Endodermal cell (in vitro differentiated cells): ENCODE results near the gene ZC3H8. TPM values are rescaled to one million over a fixed set of nuclear protein-coding genes. Genes with fewer than 3 reads are reported as not detected.
A peak's percentile ranks its signal among the peaks of the same experiment; 100 is the strongest.

ENCODE experiments used
- DNase-seq: peaks from one replicate; pipeline ENCODE4 v3.0.0-alpha.2; 2017
- H3K27ac ChIP-seq: 2 replicates; pipeline ENCODE4 v1.5.1; 2013; ENCODE audit warnings: mild to moderate bottlenecking, low read depth, low read length, moderate library complexity
- H3K27me3 ChIP-seq: 2 replicates; pipeline ENCODE4 v1.6.1; 2013; ENCODE audit warnings: mild to moderate bottlenecking, low read length, moderate library complexity; ENCODE audit not compliant: insufficient read depth, control insufficient read depth, poor library complexity, severe bottlenecking
- H3K36me3 ChIP-seq: 2 replicates; pipeline ENCODE4 v1.7.0; 2013; ENCODE audit warnings: mild to moderate bottlenecking, low read length, moderate library complexity; ENCODE audit not compliant: control insufficient read depth, insufficient read depth
- H3K4me1 ChIP-seq: one replicate; pipeline ENCODE4 v1.7.0; 2013; ENCODE audit warnings: low read length; ENCODE audit not compliant: control insufficient read depth, insufficient read depth
- H3K4me3 ChIP-seq: 2 replicates; pipeline ENCODE4 v1.5.1; 2013; ENCODE audit warnings: mild to moderate bottlenecking, low read length, moderate library complexity
- H3K9ac ChIP-seq: 2 replicates; pipeline ENCODE4 v1.6.1; 2013; ENCODE audit warnings: mild to moderate bottlenecking, low read length, moderate library complexity; ENCODE audit not compliant: poor library complexity, severe bottlenecking; ENCODE audit errors: extremely low read depth
- H3K9me3 ChIP-seq: 2 replicates; pipeline ENCODE4 v1.6.1; 2013; ENCODE audit warnings: mild to moderate bottlenecking, low read length, moderate library complexity; ENCODE audit not compliant: control insufficient read depth
- H3K27ac Mint-ChIP-seq: 2 replicates; pipeline ENCODE4 v1.8.0; 2020; ENCODE audit warnings: mixed read lengths
- H3K27me3 Mint-ChIP-seq: 2 replicates; pipeline ENCODE4 v1.8.0; 2021; ENCODE audit warnings: mild to moderate bottlenecking, mixed read lengths; ENCODE audit not compliant: insufficient read depth
- H3K36me3 Mint-ChIP-seq: 2 replicates; pipeline ENCODE4 v1.8.0; 2020; ENCODE audit warnings: low read depth, mixed read lengths
- H3K4me1 Mint-ChIP-seq: 2 replicates; pipeline ENCODE4 v1.8.0; 2020; ENCODE audit warnings: mixed read lengths
- H3K4me3 Mint-ChIP-seq: 2 replicates; pipeline ENCODE4 v1.8.0; 2020; ENCODE audit warnings: mild to moderate bottlenecking, moderate library complexity, mixed read lengths
- H3K9me3 Mint-ChIP-seq: 2 replicates; pipeline ENCODE4 v1.8.0; 2020; ENCODE audit warnings: mild to moderate bottlenecking, mixed read lengths
- WGBS, 2 experiments: methylation state at CpG; one replicate each; pipeline versions ENCODE4 v1.1.5 to v1.1.7; 2013; ENCODE audit warnings: missing lambda C conversion rate in 2 of 2, mixed read lengths in 1 of 2; ENCODE audit not compliant: insufficient coverage in 1 of 2, insufficient read length in 1 of 2; 5-methylcytosine and 5-hydroxymethylcytosine counted together
- total RNA-seq, 2 donors: library from RNA; stranded (reverse); fragmentation: NEBNext Ultra II Directional in 1 of 2; extraction: Animal tissue kit (Norgen Biotek cat#: 25700) in 1 of 2; gene quantifications; 2 replicates in 1 of 2; 3 replicates in 1 of 2; pipeline ENCODE4 v1.2.1, GENCODE V29; 2021
- TF ChIP-seq, protein P1 (sequence below): fragments of 200-600 bp; sonication (generic); conservative IDR thresholded peaks from 2 replicates; pipeline ENCODE4 v1.5.0; 2021; ENCODE audit warnings: antibody characterized with exemption, mild to moderate bottlenecking

ZC3H8 gene
- total RNA-seq, 2 donors from 2014 or later, result 8.3 to 10.6 TPM

DNA sequence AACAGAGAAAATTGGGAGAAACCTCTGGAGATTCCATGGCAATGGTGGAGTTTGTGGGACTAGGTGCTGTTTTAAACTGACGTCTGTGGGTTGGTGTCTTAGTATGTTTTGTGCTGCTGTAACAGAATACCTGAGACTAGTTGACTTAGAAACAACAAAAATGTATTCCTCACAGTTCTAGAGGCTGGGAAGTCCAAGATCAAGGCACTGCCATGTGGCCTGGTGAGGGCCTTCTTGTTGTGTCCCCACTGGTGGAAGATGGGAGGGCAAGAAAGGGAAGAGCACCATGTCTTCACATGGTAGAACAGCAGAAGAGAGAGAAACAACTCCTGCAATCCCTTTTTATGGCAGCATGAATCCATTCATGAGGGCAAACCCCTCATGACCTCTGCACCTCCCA, 13.7 kb upstream of the ZC3H8 start:
- TF ChIP-seq, protein P1, sequence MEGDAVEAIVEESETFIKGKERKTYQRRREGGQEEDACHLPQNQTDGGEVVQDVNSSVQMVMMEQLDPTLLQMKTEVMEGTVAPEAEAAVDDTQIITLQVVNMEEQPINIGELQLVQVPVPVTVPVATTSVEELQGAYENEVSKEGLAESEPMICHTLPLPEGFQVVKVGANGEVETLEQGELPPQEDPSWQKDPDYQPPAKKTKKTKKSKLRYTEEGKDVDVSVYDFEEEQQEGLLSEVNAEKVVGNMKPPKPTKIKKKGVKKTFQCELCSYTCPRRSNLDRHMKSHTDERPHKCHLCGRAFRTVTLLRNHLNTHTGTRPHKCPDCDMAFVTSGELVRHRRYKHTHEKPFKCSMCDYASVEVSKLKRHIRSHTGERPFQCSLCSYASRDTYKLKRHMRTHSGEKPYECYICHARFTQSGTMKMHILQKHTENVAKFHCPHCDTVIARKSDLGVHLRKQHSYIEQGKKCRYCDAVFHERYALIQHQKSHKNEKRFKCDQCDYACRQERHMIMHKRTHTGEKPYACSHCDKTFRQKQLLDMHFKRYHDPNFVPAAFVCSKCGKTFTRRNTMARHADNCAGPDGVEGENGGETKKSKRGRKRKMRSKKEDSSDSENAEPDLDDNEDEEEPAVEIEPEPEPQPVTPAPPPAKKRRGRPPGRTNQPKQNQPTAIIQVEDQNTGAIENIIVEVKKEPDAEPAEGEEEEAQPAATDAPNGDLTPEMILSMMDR, result peak; percentile 17
- Histone ChIP-seq H3K9ac (no peak overlapping the region), H3K36me3 (no peaks in the 10 kb centered on the region), H3K27me3 (no peaks in the 10 kb centered on the region), H3K27ac (no peak overlapping the region), H3K9me3 (peaks cover 15% of the 10 kb centered on the region), H3K4me3 (no peak overlapping the region), H3K4me1 (peaks cover 8% of the 10 kb centered on the region)
- Mint-ChIP-seq H3K27ac (no peak overlapping the region), H3K36me3 (no peaks in the 10 kb centered on the region), H3K27me3 (no peaks in the 10 kb centered on the region), H3K4me3 (no peak overlapping the region), H3K4me1 (peaks cover 17% of the 10 kb centered on the region), H3K9me3 (peaks cover 15% of the 10 kb centered on the region)
- no peak for DNase-seq
- WGBS, 2 experiments, result 88 to 100% methylated on average over 1 of the region's 1 CpG

DNA sequence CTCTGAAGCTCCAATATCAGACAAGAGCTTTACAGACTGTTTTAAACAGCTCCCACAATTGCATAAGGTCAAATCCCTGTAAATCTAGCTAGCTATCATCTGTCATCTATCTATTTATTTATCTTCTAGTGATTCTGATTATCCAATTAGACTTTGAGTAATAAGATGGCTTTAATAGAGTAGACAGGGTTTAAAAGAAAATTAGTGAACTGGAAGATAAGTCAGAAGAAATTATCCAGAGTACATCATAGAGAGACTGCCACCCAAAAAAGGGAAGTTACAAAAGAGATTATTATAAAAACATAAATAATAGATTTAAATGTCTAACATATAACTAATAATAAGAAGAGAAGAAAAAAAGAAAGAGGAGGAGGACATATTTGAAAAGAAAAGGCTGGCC, 8.0 kb upstream of the ZC3H8 start:
- H3K9ac ChIP-seq, result no peak overlapping the region
- no peak overlapping the region for H3K4me3 Mint-ChIP-seq
- H3K27ac ChIP-seq, result no peak overlapping the region
- peak overlapping the region; percentile 14 for H3K4me3 ChIP-seq
- no peaks in the 10 kb centered on the region for H3K27me3 ChIP-seq
- H3K27me3 Mint-ChIP-seq, result no peaks in the 10 kb centered on the region
- peaks cover 16% of the 10 kb centered on the region for H3K9me3 Mint-ChIP-seq
- DNase-seq, result no peak
- no peak overlapping the region for H3K27ac Mint-ChIP-seq
- H3K36me3 ChIP-seq, result no peaks in the 10 kb centered on the region
- peaks cover 18% of the 10 kb centered on the region for H3K9me3 ChIP-seq
- H3K4me1 ChIP-seq, result no peaks in the 10 kb centered on the region
- H3K36me3 Mint-ChIP-seq, result no peaks in the 10 kb centered on the region
- TF ChIP-seq, protein P1, result no peak
- peaks cover 8% of the 10 kb centered on the region for H3K4me1 Mint-ChIP-seq

DNA sequence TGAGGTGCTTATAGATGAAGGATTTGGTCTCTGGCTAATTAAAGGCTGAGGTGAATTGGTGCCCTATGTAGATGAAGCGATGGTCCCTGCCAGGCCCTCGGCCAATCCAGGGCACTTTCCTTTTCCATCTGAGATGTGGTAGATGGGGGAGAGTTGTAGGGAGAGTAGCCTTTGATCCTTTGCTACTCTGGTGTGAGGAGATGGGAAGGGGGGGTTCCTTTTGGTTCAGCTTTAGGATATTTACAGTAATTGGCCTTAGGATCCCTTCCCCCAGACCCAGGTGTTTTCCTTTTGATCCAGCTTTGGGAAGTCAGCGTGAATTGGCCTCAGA, 5.4 kb upstream of the ZC3H8 start:
- Mint-ChIP-seq H3K27me3 (no peaks in the 10 kb centered on the region), H3K27ac (no peak overlapping the region), H3K9me3 (peaks cover 16% of the 10 kb centered on the region), H3K36me3 (no peaks in the 10 kb centered on the region), H3K4me1 (peaks cover 11% of the 10 kb centered on the region), H3K4me3 (no peak overlapping the region)
- Histone ChIP-seq H3K4me3 (no peak overlapping the region), H3K9ac (no peak overlapping the region), H3K27me3 (no peaks in the 10 kb centered on the region), H3K36me3 (no peaks in the 10 kb centered on the region), H3K9me3 (peaks cover 15% of the 10 kb centered on the region), H3K27ac (no peak overlapping the region), H3K4me1 (no peaks in the 10 kb centered on the region)
- DNase-seq, result no peak
- TF ChIP-seq, protein P1, result no peak
- WGBS, 2 experiments, result 95 to 100% methylated on average over 1 to 3 of the region's 3 CpGs
